H1 (cell line): Measurements from ENCODE around the gene CHDH. TPM values are rescaled to one million over a fixed set of nuclear protein-coding genes. Genes with fewer than 3 reads are reported as not detected.

ENCODE experiments used
- NANOG ChIP-seq: IDR thresholded peaks from 2 replicates; pipeline ENCODE4 v1.6.1; 2011; ENCODE audit warnings: low read length, low read depth, mild to moderate bottlenecking, inconsistent platforms; ENCODE audit not compliant: insufficient read depth, poor library complexity, severe bottlenecking
- POU5F1 ChIP-seq: IDR thresholded peaks from 2 replicates; pipeline ENCODE4 v1.6.1; 2011; ENCODE audit warnings: low read depth, mild to moderate bottlenecking, low read length, moderate library complexity
- polyA plus RNA-seq, 7 experiments: library from polyadenylated mRNA; depleted of rRNA in 3 of 7; stranded (reverse) in 5 of 7; unstranded in 2 of 7; fragments of >200 nt in 5 of 7; fragments of 200-250 nt in 2 of 7; gene quantifications; 1 replicate in 5 of 7; 2 replicates in 1 of 7; 4 replicates in 1 of 7; pipeline versions ENCODE4 v1.2.1 to v1.2.3, GENCODE V29; 2011 to 2013; ENCODE audit warnings: missing spikeins in 2 of 7, mixed read lengths in 2 of 7
- total RNA-seq: library from RNA; stranded (reverse); fragmentation: NEBNext Ultra II Directional; extraction: Animal tissue kit (Norgen Biotek cat#: 25700); gene quantifications from 2 replicates; pipeline ENCODE4 v1.2.1, GENCODE V29; 2021
- TF ChIP-seq, protein P1 (sequence below): fragments of 300-600 bp; sonication (generic); IDR thresholded peaks from 2 replicates; pipeline ENCODE4 v1.7.1; 2012; ENCODE audit warnings: low read length, moderate library complexity, mild to moderate bottlenecking, inconsistent platforms; ENCODE audit not compliant: insufficient replicate concordance
- TF ChIP-seq, protein P2 (sequence below): IDR thresholded peaks from 2 replicates; pipeline ENCODE4 v1.6.1; 2012; ENCODE audit warnings: inconsistent platforms

The CHDH gene
- total and polyA plus RNA-seq, 2 of the 8 experiments (the other 6 are each of a cell fraction or from before 2014, with no cell fraction given), result 4.9 to 10.3 TPM

DNA sequence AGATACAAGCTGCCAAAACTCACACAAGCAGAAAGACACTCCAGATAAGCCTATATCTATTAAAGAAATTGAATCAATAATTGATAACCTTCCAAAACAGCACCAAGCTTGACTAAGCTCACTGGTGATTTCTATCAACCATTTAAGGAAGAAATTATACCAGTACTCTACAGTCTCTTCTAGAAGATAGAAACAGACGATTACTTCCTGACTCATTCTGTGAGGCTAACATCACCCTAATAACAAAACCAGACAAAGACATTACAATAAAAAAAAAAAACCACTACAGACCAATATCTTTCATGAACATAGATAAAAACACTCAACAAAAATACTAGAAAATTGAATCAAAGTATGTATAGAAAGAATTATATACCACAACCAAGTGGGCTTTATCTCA lies 20.2 kb downstream of the CHDH start (continued):
- TF ChIP-seq, protein P1, sequence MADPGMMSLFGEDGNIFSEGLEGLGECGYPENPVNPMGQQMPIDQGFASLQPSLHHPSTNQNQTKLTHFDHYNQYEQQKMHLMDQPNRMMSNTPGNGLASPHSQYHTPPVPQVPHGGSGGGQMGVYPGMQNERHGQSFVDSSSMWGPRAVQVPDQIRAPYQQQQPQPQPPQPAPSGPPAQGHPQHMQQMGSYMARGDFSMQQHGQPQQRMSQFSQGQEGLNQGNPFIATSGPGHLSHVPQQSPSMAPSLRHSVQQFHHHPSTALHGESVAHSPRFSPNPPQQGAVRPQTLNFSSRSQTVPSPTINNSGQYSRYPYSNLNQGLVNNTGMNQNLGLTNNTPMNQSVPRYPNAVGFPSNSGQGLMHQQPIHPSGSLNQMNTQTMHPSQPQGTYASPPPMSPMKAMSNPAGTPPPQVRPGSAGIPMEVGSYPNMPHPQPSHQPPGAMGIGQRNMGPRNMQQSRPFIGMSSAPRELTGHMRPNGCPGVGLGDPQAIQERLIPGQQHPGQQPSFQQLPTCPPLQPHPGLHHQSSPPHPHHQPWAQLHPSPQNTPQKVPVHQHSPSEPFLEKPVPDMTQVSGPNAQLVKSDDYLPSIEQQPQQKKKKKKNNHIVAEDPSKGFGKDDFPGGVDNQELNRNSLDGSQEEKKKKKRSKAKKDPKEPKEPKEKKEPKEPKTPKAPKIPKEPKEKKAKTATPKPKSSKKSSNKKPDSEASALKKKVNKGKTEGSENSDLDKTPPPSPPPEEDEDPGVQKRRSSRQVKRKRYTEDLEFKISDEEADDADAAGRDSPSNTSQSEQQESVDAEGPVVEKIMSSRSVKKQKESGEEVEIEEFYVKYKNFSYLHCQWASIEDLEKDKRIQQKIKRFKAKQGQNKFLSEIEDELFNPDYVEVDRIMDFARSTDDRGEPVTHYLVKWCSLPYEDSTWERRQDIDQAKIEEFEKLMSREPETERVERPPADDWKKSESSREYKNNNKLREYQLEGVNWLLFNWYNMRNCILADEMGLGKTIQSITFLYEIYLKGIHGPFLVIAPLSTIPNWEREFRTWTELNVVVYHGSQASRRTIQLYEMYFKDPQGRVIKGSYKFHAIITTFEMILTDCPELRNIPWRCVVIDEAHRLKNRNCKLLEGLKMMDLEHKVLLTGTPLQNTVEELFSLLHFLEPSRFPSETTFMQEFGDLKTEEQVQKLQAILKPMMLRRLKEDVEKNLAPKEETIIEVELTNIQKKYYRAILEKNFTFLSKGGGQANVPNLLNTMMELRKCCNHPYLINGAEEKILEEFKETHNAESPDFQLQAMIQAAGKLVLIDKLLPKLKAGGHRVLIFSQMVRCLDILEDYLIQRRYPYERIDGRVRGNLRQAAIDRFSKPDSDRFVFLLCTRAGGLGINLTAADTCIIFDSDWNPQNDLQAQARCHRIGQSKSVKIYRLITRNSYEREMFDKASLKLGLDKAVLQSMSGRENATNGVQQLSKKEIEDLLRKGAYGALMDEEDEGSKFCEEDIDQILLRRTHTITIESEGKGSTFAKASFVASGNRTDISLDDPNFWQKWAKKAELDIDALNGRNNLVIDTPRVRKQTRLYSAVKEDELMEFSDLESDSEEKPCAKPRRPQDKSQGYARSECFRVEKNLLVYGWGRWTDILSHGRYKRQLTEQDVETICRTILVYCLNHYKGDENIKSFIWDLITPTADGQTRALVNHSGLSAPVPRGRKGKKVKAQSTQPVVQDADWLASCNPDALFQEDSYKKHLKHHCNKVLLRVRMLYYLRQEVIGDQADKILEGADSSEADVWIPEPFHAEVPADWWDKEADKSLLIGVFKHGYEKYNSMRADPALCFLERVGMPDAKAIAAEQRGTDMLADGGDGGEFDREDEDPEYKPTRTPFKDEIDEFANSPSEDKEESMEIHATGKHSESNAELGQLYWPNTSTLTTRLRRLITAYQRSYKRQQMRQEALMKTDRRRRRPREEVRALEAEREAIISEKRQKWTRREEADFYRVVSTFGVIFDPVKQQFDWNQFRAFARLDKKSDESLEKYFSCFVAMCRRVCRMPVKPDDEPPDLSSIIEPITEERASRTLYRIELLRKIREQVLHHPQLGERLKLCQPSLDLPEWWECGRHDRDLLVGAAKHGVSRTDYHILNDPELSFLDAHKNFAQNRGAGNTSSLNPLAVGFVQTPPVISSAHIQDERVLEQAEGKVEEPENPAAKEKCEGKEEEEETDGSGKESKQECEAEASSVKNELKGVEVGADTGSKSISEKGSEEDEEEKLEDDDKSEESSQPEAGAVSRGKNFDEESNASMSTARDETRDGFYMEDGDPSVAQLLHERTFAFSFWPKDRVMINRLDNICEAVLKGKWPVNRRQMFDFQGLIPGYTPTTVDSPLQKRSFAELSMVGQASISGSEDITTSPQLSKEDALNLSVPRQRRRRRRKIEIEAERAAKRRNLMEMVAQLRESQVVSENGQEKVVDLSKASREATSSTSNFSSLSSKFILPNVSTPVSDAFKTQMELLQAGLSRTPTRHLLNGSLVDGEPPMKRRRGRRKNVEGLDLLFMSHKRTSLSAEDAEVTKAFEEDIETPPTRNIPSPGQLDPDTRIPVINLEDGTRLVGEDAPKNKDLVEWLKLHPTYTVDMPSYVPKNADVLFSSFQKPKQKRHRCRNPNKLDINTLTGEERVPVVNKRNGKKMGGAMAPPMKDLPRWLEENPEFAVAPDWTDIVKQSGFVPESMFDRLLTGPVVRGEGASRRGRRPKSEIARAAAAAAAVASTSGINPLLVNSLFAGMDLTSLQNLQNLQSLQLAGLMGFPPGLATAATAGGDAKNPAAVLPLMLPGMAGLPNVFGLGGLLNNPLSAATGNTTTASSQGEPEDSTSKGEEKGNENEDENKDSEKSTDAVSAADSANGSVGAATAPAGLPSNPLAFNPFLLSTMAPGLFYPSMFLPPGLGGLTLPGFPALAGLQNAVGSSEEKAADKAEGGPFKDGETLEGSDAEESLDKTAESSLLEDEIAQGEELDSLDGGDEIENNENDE, result no peak
- TF ChIP-seq POU5F1, result no peak
- no peak for TF ChIP-seq NANOG
- TF ChIP-seq, protein P2, sequence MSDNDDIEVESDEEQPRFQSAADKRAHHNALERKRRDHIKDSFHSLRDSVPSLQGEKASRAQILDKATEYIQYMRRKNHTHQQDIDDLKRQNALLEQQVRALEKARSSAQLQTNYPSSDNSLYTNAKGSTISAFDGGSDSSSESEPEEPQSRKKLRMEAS, result no peak
